Naive B cell (primary cell): ENCODE results near the gene PFKFB2. TPM values are rescaled to one million over a fixed set of nuclear protein-coding genes. Genes with fewer than 3 reads are reported as not detected.
A peak's percentile ranks its signal among the peaks of the same experiment; 100 is the strongest.

Experiments used
- ATAC-seq, 2 donors: fragments of 150-1000 bp; cut with Tn5 transposase; 2 replicates each; pipeline ENCODE4 v1.10.0; 2021; ENCODE audit warnings: low read depth in 2 of 2, mild to moderate bottlenecking in 2 of 2, moderate library complexity in 2 of 2
- DNase-seq: peaks from one replicate; pipeline ENCODE4 v3.0.0; 2022
- H3K27ac Mint-ChIP-seq, 6 donors: one replicate each; pipeline ENCODE4 v1.8.0; 2020 to 2022; ENCODE audit warnings: mild to moderate bottlenecking in 6 of 6, mixed read lengths in 6 of 6, moderate library complexity in 5 of 6, inconsistent platforms in 2 of 6
- H3K27me3 Mint-ChIP-seq, 3 donors: one replicate each; pipeline ENCODE4 v1.8.0; 2021 to 2022; ENCODE audit warnings: mixed read lengths in 3 of 3, mild to moderate bottlenecking in 1 of 3
- H3K36me3 Mint-ChIP-seq, 2 donors: one replicate each; pipeline ENCODE4 v1.8.0; 2020 to 2022; ENCODE audit warnings: mixed read lengths in 2 of 2, inconsistent platforms in 1 of 2, mild to moderate bottlenecking in 1 of 2
- H3K4me1 Mint-ChIP-seq, 3 donors: one replicate each; pipeline ENCODE4 v1.8.0; 2020 to 2022; ENCODE audit warnings: mixed read lengths in 3 of 3, inconsistent platforms in 1 of 3, mild to moderate bottlenecking in 1 of 3, moderate library complexity in 1 of 3
- H3K4me3 Mint-ChIP-seq, 8 donors: one replicate each; pipeline ENCODE4 v1.8.0; 2020 to 2022; ENCODE audit warnings: mild to moderate bottlenecking in 8 of 8, mixed read lengths in 8 of 8, moderate library complexity in 8 of 8, inconsistent platforms in 2 of 8
- H3K9me3 Mint-ChIP-seq, 7 donors: one replicate each; pipeline ENCODE4 v1.8.0; 2020 to 2022; ENCODE audit warnings: mixed read lengths in 7 of 7, mild to moderate bottlenecking in 5 of 7, inconsistent platforms in 2 of 7, moderate library complexity in 1 of 7
- polyA plus RNA-seq, 6 donors: library from polyadenylated mRNA; unstranded; fragments of 300-500 nt; fragmentation: Illumina TruSeq; gene quantifications; one replicate each; pipeline ENCODE4 v1.2.3, GENCODE V29; 2021; ENCODE audit warnings: low read depth in 6 of 6

PFKFB2 gene
- polyA plus RNA-seq, 6 donors from 2014 or later, result 2.5 to 8.2 (median 6.1) TPM

- ATAC-seq (no peak), DNase-seq (no peak)
- Mint-ChIP-seq H3K36me3 (peaks cover 21 to 23% of the 10 kb centered on the region in 2 donors), H3K27ac (peak overlapping the region in 1 of 6 donors; percentile 36), H3K27me3 (no peaks in the 10 kb centered on the region), H3K9me3 (no peaks in the 10 kb centered on the region), H3K4me3 (no peak overlapping the region), H3K4me1 (peaks cover 18 to 31% (median 24%) of the 10 kb centered on the region in 3 donors)
Measured at GRCh38 chr1:207067665-207068064, 14.6 kb downstream of the PFKFB2 start.

- DNase-seq (no peak), ATAC-seq (no peak)
- Mint-ChIP-seq H3K4me3 (peak overlapping the region in 2 of 8 donors; percentile 20 to 51), H3K9me3 (no peaks in the 10 kb centered on the region), H3K4me1 (peaks cover 18 to 31% (median 24%) of the 10 kb centered on the region in 3 donors), H3K27me3 (no peaks in the 10 kb centered on the region), H3K36me3 (peaks cover 13 to 15% of the 10 kb centered on the region in 2 donors), H3K27ac (peak overlapping the region in 2 of 6 donors; percentile 4 to 13)
Measured at GRCh38 chr1:207069061-207069460, 16.0 kb downstream of the PFKFB2 start.

GRCh38 chr1:207069858-207070506 lies 16.9 kb downstream of the PFKFB2 start:
- Mint-ChIP-seq H3K9me3 (no peaks in the 10 kb centered on the region), H3K27me3 (no peaks in the 10 kb centered on the region), H3K4me3 (peak overlapping the region in 5 of 8 donors; percentile 3 to 49 (median 26)), H3K27ac (peak overlapping the region in 5 of 6 donors; percentile 4 to 71 (median 38)), H3K36me3 (peaks cover 13 to 15% of the 10 kb centered on the region in 2 donors), H3K4me1 (peaks cover 18 to 31% (median 24%) of the 10 kb centered on the region in 3 donors)
- DNase-seq (no peak), ATAC-seq (peak; percentile 77 to 81)

- Mint-ChIP-seq H3K27ac (peak overlapping the region in 4 of 6 donors; percentile 24 to 78 (median 68)), H3K36me3 (peaks cover 13 to 15% of the 10 kb centered on the region in 2 donors), H3K4me1 (peaks cover 18 to 31% (median 24%) of the 10 kb centered on the region in 3 donors), H3K4me3 (peak overlapping the region in 3 of 8 donors; percentile 36 to 55 (median 49)), H3K27me3 (no peaks in the 10 kb centered on the region), H3K9me3 (no peaks in the 10 kb centered on the region)
- ATAC-seq (peak; percentile 45 to 47), DNase-seq (no peak)
Measured at GRCh38 chr1:207070811-207071210, 17.7 kb downstream of the PFKFB2 start.

GRCh38 chr1:207071426-207071825 lies 18.4 kb downstream of the PFKFB2 start:
- no peaks in the 10 kb centered on the region for H3K27me3 Mint-ChIP-seq
- H3K27ac Mint-ChIP-seq, result peak overlapping the region in 1 of 6 donors; percentile 45
- peaks cover 13 to 15% of the 10 kb centered on the region in 2 donors for H3K36me3 Mint-ChIP-seq
- no peak for DNase-seq
- H3K9me3 Mint-ChIP-seq, result no peaks in the 10 kb centered on the region
- peaks cover 18 to 31% (median 24%) of the 10 kb centered on the region in 3 donors for H3K4me1 Mint-ChIP-seq
- no peak for ATAC-seq
- no peak overlapping the region for H3K4me3 Mint-ChIP-seq

GRCh38 chr1:207072233-207072632 lies 19.2 kb downstream of the PFKFB2 start:
- Mint-ChIP-seq H3K36me3 (peaks cover 11 to 12% of the 10 kb centered on the region in 2 donors), H3K27ac (peak overlapping the region in 1 of 6 donors; percentile 43), H3K4me1 (peaks cover 18 to 31% (median 24%) of the 10 kb centered on the region in 3 donors), H3K9me3 (no peaks in the 10 kb centered on the region), H3K27me3 (no peaks in the 10 kb centered on the region), H3K4me3 (no peak overlapping the region)
- no peak for DNase-seq
- ATAC-seq, result no peak

GRCh38 chr1:207073906-207074820 lies 21.1 kb downstream of the PFKFB2 start:
- Mint-ChIP-seq H3K36me3 (peaks cover 1 to 5% of the 10 kb centered on the region in 2 donors), H3K4me3 (no peak overlapping the region), H3K9me3 (no peaks in the 10 kb centered on the region), H3K27me3 (no peaks in the 10 kb centered on the region), H3K27ac (peak overlapping the region in 1 of 6 donors; percentile 28), H3K4me1 (peaks cover 18 to 28% (median 20%) of the 10 kb centered on the region in 3 donors)
- DNase-seq (no peak), ATAC-seq (no peak)

- Mint-ChIP-seq H3K9me3 (no peaks in the 10 kb centered on the region), H3K4me3 (no peak overlapping the region), H3K36me3 (peaks cover 0 to 2% of the 10 kb centered on the region in 2 donors), H3K4me1 (peaks cover 0 to 6% (median 0%) of the 10 kb centered on the region in 3 donors), H3K27ac (no peak overlapping the region), H3K27me3 (no peaks in the 10 kb centered on the region)
- DNase-seq, result no peak
- no peak for ATAC-seq
Measured at GRCh38 chr1:207076181-207076955, 23.3 kb downstream of the PFKFB2 start.

GRCh38 chr1:207077012-207077411 lies 23.9 kb downstream of the PFKFB2 start:
- Mint-ChIP-seq H3K4me1 (peaks cover 0 to under 1% (median 0%) of the 10 kb centered on the region in 3 donors), H3K9me3 (no peaks in the 10 kb centered on the region), H3K27me3 (no peaks in the 10 kb centered on the region), H3K36me3 (peaks cover 0 to 4% of the 10 kb centered on the region in 2 donors), H3K27ac (no peak overlapping the region), H3K4me3 (no peak overlapping the region)
- ATAC-seq, result no peak
- DNase-seq, result no peak

GRCh38 chr1:207077470-207078377 lies 24.6 kb downstream of the PFKFB2 start:
- Mint-ChIP-seq H3K4me1 (no peaks in the 10 kb centered on the region), H3K9me3 (no peaks in the 10 kb centered on the region), H3K36me3 (peaks cover 0 to 4% of the 10 kb centered on the region in 2 donors), H3K4me3 (no peak overlapping the region), H3K27ac (peak overlapping the region in 2 of 6 donors; percentile 26 to 33), H3K27me3 (no peaks in the 10 kb centered on the region)
- peak; percentile 66 for DNase-seq
- ATAC-seq, result peak; percentile 76 to 92

- ATAC-seq (no peak), DNase-seq (no peak)
- no peak overlapping the region for H3K4me3 Mint-ChIP-seq
- no peaks in the 10 kb centered on the region for H3K9me3 Mint-ChIP-seq
- H3K27ac Mint-ChIP-seq, result no peak overlapping the region
- peaks cover 0 to 4% of the 10 kb centered on the region in 2 donors for H3K36me3 Mint-ChIP-seq
- no peaks in the 10 kb centered on the region for H3K4me1 Mint-ChIP-seq
- peaks cover 0 to 5% (median 0%) of the 10 kb centered on the region in 3 donors for H3K27me3 Mint-ChIP-seq
Measured at GRCh38 chr1:207078578-207079132, 25.6 kb downstream of the PFKFB2 start.

- no peak overlapping the region for H3K4me3 Mint-ChIP-seq
- H3K27me3 Mint-ChIP-seq, result peaks cover 0 to 10% (median 0%) of the 10 kb centered on the region in 3 donors
- H3K9me3 Mint-ChIP-seq, result no peaks in the 10 kb centered on the region
- no peak overlapping the region for H3K27ac Mint-ChIP-seq
- H3K36me3 Mint-ChIP-seq, result peaks cover 0 to 4% of the 10 kb centered on the region in 2 donors
- H3K4me1 Mint-ChIP-seq, result peaks cover 0 to 5% (median 5%) of the 10 kb centered on the region in 3 donors
- no peak for ATAC-seq
- DNase-seq, result no peak
Measured at GRCh38 chr1:207079706-207080241, 26.7 kb downstream of the PFKFB2 start.
